Vagina (tissue), 2 donors: ENCODE measurements around the gene ASH1L. TPM values are rescaled to one million over a fixed set of nuclear protein-coding genes. Genes with fewer than 3 reads are reported as not detected.
A peak's percentile ranks its signal among the peaks of the same experiment; 100 is the strongest.

Experiments used
- DNase-seq, 2 donors: peaks; one replicate each; pipeline ENCODE4 v3.0.0-alpha.2; 2017; ENCODE audit errors: extremely low spot score in 2 of 2
- H3K27ac ChIP-seq: fragments of 200-600 bp; sonication (generic); one replicate; pipeline ENCODE4 v1.5.1; 2019
- H3K27me3 ChIP-seq: fragments of 200-600 bp; sonication (generic); one replicate; pipeline ENCODE4 v1.5.1; 2019
- H3K36me3 ChIP-seq, 2 donors: fragments of 200-600 bp; sonication (generic); one replicate each; pipeline ENCODE4 v1.5.1; 2017 to 2019
- H3K4me1 ChIP-seq: fragments of 200-600 bp; sonication (generic); one replicate; pipeline ENCODE4 v1.5.1; 2019
- H3K4me3 ChIP-seq, 2 donors: fragments of 200-600 bp; sonication (generic); 1 replicate in 1 of 2; 2 replicates in 1 of 2; pipeline ENCODE4 v1.5.1; 2016 to 2019
- H3K9me3 ChIP-seq: fragments of 200-600 bp; sonication (generic); one replicate; pipeline ENCODE4 v1.5.1; 2019
- POLR2A ChIP-seq, 2 donors: fragments of 450-650 bp; IDR thresholded peaks; one replicate each; pipeline ENCODE4 v1.6.1; 2017; ENCODE audit warnings: antibody characterized with exemption in 2 of 2, mild to moderate bottlenecking in 2 of 2, moderate library complexity in 2 of 2
- POLR2AphosphoS5 ChIP-seq, 2 donors: sonication (generic); formaldehyde crosslinking; IDR thresholded peaks; one replicate each; pipeline ENCODE4 v1.9.0; 2017; ENCODE audit warnings: antibody characterized with exemption in 2 of 2, mild to moderate bottlenecking in 2 of 2, low read depth in 1 of 2; ENCODE audit not compliant: insufficient read depth in 1 of 2
- intact Hi-C: fragments of 100-400 bp; cut with DNase I; formaldehyde crosslinking; loops from one replicate; pipeline ENCODE4 v1.15.1; 2023
- total RNA-seq: library from RNA; depleted of rRNA; stranded (reverse); fragments of >200 nt; gene quantifications from one replicate; pipeline ENCODE4 v1.2.3, GENCODE V29; 2016
- TF ChIP-seq, protein P1 (sequence below), 3 experiments: fragments of 450-650 bp in 2 of 3; fragments of 200-600 bp in 1 of 3; sonication (generic) in 1 of 3; IDR thresholded peaks; one replicate each; pipeline ENCODE4 v1.5.1; 2017 to 2019; ENCODE audit warnings: antibody characterized with exemption in 3 of 3, mild to moderate bottlenecking in 2 of 3, moderate library complexity in 2 of 3

Gene ASH1L
- total RNA-seq, 1 donor from 2014 or later, result 74.9 TPM

DNA sequence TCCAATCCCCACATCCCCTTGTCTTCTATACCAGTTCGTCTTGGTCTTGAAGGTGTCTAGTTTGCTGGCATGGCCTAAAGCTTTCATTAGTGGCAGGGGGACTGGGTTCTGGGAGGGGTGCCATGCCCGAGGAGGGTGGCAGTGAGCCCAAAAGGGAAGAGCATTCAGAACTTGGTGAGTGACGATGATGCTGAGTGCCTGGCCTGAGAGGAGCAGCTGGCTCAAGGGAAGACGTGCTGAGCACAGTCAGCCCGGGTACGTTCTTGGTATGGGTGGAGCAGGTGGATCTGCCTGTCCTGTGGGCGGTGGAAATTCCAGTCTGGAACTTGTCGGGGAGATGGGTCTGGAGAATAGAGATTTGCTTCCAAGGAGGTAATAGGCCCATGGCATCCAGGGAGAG, 249.3 kb downstream of the ASH1L start:
- Histone ChIP-seq H3K27me3 (no peaks in the 10 kb centered on the region), H3K9me3 (no peaks in the 10 kb centered on the region), H3K4me3 (no peak overlapping the region), H3K4me1 (peaks cover 19% of the 10 kb centered on the region), H3K27ac (no peak overlapping the region), H3K36me3 (peaks cover 0 to 6% of the 10 kb centered on the region in 2 donors)
- intact Hi-C loops, result no loop called here
- no peak for TF ChIP-seq POLR2AphosphoS5 (IDR thresholded peaks at IDR 0.05; ENCODE audit: insufficient read depth in 1 of 2, low read depth in 1 of 2)
- TF ChIP-seq, protein P1, sequence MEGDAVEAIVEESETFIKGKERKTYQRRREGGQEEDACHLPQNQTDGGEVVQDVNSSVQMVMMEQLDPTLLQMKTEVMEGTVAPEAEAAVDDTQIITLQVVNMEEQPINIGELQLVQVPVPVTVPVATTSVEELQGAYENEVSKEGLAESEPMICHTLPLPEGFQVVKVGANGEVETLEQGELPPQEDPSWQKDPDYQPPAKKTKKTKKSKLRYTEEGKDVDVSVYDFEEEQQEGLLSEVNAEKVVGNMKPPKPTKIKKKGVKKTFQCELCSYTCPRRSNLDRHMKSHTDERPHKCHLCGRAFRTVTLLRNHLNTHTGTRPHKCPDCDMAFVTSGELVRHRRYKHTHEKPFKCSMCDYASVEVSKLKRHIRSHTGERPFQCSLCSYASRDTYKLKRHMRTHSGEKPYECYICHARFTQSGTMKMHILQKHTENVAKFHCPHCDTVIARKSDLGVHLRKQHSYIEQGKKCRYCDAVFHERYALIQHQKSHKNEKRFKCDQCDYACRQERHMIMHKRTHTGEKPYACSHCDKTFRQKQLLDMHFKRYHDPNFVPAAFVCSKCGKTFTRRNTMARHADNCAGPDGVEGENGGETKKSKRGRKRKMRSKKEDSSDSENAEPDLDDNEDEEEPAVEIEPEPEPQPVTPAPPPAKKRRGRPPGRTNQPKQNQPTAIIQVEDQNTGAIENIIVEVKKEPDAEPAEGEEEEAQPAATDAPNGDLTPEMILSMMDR (IDR thresholded peaks at IDR 0.05), result no peak
- DNase-seq, result no peak

DNA sequence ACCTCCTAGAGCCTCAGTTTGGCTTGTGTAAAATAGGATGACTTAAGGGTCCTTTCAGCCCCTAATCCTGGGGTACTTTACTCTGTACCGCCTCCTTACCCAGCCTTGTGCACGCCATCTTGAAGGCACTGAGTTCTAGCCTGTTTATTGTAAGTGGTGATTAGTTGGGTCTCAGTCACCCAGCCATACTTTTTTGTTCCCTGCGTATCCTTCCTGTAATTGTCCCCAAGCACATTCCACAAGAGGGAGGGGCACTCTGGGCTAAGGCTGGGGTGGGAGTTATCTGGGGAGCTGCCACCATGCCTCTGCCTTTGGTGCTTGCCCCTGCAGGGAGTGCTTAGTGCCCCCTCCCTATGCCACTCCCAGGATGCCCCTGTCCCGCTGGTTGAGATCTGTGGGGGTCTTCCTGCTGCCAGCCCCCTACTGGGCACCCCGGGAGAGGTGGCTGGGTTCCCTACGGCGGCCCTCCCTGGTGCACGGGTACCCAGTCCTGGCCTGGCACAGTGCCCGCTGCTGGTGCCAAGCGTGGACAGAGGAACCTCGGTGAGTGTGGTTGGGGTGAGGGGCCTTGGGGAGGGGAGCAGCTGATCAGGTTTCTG, 253.1 kb downstream of the ASH1L start:
- Histone ChIP-seq H3K27ac (peak overlapping the region; percentile 93), H3K9me3 (no peaks in the 10 kb centered on the region), H3K36me3 (peaks cover 0 to 6% of the 10 kb centered on the region in 2 donors), H3K4me3 (peak overlapping the region; percentile 72 to 75), H3K27me3 (no peaks in the 10 kb centered on the region), H3K4me1 (peaks cover 27% of the 10 kb centered on the region)
- no peak for DNase-seq
- intact Hi-C loops, result no loop called here
- TF ChIP-seq POLR2AphosphoS5 (IDR thresholded peaks at IDR 0.05; ENCODE audit: insufficient read depth in 1 of 2, low read depth in 1 of 2) (no peak), POLR2A (IDR thresholded peaks at IDR 0.05) (no peak)
- TF ChIP-seq, protein P1 (IDR thresholded peaks at IDR 0.05), result no peak

DNA sequence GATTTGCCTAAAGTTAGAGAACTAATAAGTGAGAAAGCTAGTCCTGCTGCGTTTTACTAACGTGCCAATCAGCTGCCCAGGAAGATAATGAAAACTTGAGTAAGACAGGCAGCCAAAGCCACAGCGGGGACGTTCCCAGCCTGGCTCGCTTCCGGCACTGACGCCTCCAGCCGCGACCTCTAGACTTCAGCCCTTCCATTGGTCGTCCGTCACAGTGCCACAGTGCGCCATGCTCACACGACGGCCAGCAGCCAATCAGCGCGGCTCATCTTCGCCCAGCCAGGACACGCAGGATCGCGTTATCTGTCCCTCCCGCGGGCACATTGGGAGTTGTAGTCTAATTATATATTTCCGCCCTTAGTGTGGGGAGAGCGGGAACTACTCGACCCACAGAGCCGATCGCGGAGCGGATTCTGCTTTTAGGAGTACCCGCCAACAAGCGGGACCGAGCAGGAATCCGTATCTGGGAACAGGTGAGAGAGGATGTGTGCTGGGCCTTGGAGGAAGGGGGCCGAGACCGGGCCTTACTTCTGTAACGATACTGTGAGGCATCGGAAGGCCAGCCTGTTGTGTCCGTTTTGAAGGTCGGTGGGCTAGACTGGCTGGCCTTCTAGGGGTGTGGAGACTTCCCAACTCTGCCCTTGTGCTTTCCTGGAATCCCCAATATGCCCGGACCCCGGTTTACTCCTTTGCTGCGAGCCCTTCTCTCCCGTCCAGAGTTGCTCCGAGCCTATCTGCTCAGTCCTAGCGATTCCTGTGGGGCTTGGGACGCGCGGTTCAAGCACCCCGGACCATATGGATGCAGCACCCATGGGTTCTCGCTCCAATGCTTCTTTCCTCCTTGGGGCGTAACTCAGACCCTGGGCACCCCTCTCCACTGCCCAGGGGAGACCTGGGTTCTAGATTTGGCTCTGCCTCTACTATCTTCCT, 253.8 kb downstream of the ASH1L start, which contains the start of gene FDPS:
TSS of gene FDPS (plus strand) at position 374 of the 930 bp plus-strand sequence. CDS start 924 bp downstream, outside the sequence.
- peak within 1 kb of the TSS; percentile 72 to 75 for H3K4me3 ChIP-seq
- H3K36me3 ChIP-seq, result peaks cover 0 to 6% of the 10 kb centered on the region in 2 donors
- TF ChIP-seq POLR2AphosphoS5 (IDR thresholded peaks at IDR 0.05; ENCODE audit: insufficient read depth in 1 of 2, low read depth in 1 of 2), result peak; percentile 96 to 99
- no peak for TF ChIP-seq POLR2A (IDR thresholded peaks at IDR 0.05)
- TF ChIP-seq, protein P1 (IDR thresholded peaks at IDR 0.05), result peak in 2 of 3 experiments; percentile 15 to 49
- peaks cover 27% of the 10 kb centered on the region for H3K4me1 ChIP-seq
- DNase-seq, result peak in 1 of 2 donors; percentile 99
- H3K9me3 ChIP-seq, result no peaks in the 10 kb centered on the region
- H3K27ac ChIP-seq, result peak within 1 kb of the TSS; percentile 93
- H3K27me3 ChIP-seq, result no peaks in the 10 kb centered on the region
- intact Hi-C loops, result no loop called here

DNA sequence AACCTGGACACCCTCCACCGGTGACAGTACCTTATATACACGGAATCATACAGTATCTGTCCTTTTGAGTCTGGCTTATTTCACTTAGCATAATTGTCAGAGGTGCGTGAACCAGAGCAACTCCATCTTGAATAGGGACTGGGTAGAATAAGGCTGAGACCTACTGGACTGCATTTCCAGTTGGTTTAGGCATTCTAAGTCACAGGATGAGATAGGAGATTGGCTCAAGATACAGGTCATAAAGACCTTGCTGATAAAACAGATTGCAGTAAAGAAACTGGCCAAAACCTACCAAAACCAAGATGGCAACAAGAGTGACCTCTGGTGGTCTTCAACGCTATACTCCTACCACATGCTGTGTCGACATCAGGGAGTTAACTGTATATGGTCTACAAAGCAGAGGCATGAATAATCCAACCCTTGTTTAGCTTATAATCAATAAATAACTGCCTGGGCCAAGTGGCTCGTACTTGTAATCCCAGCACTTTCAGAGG, 255.3 kb downstream of the ASH1L start:
- no peak overlapping the region for H3K27ac ChIP-seq
- no peaks in the 10 kb centered on the region for H3K9me3 ChIP-seq
- peaks cover 0 to 4% of the 10 kb centered on the region in 2 donors for H3K36me3 ChIP-seq
- no peak overlapping the region for H3K4me3 ChIP-seq
- H3K4me1 ChIP-seq, result peaks cover 27% of the 10 kb centered on the region
- intact Hi-C loops, result no loop called here
- H3K27me3 ChIP-seq, result no peaks in the 10 kb centered on the region
- TF ChIP-seq, protein P1 (IDR thresholded peaks at IDR 0.05), result no peak
- TF ChIP-seq POLR2AphosphoS5 (IDR thresholded peaks at IDR 0.05; ENCODE audit: insufficient read depth in 1 of 2, low read depth in 1 of 2) (no peak), POLR2A (IDR thresholded peaks at IDR 0.05) (no peak)
- no peak for DNase-seq
